ENCODE results near the gene PAK6.

PAK6 gene

GRCh38 chr15:40287505-40287904 is 48.6 kb downstream of the PAK6 start:
- no peak overlapping the region for H3K4me3 ChIP-seq (ENCODE audit: low read depth, low read length)
- in situ Hi-C loops (cut with HindIII; ENCODE audit: low sequenced_read_pairs), result no loop called here
- DNase-seq (ENCODE audit: low read depth), result no peak
- TF ChIP-seq, protein P1, sequence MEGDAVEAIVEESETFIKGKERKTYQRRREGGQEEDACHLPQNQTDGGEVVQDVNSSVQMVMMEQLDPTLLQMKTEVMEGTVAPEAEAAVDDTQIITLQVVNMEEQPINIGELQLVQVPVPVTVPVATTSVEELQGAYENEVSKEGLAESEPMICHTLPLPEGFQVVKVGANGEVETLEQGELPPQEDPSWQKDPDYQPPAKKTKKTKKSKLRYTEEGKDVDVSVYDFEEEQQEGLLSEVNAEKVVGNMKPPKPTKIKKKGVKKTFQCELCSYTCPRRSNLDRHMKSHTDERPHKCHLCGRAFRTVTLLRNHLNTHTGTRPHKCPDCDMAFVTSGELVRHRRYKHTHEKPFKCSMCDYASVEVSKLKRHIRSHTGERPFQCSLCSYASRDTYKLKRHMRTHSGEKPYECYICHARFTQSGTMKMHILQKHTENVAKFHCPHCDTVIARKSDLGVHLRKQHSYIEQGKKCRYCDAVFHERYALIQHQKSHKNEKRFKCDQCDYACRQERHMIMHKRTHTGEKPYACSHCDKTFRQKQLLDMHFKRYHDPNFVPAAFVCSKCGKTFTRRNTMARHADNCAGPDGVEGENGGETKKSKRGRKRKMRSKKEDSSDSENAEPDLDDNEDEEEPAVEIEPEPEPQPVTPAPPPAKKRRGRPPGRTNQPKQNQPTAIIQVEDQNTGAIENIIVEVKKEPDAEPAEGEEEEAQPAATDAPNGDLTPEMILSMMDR (IDR thresholded peaks at IDR 0.05; ENCODE audit: low read depth, low read length, missing control alignments), result no peak

DNA sequence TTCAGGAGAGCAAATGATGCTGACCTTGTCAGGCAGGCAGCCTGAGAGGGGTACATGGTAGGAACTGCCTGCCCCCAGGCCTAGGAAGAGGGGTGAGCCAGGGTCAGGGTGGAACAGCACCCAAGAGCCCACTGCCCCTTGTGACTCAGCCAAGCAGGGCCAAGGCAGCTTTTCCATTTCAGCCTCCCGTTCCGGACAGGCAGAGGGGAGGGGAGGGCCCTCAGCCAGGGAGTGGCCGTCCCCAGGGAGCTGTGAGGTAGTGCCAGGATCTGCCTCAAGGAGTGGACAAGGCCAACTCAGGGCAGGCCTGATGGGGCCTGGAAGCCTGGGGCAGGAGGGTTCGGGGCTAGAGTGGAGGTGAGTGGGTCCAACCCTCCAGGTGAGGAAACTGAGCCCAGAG is 49.1 kb downstream of the PAK6 start:
- H3K4me3 ChIP-seq (ENCODE audit: low read depth, low read length), result no peak overlapping the region
- in situ Hi-C loops (cut with HindIII; ENCODE audit: low sequenced_read_pairs), result no loop called here
- TF ChIP-seq, protein P1 (IDR thresholded peaks at IDR 0.05; ENCODE audit: low read depth, low read length, missing control alignments), result no peak
- DNase-seq (ENCODE audit: low read depth), result no peak

- no peak overlapping the region for H3K4me3 ChIP-seq (ENCODE audit: low read depth, low read length)
- TF ChIP-seq, protein P1 (IDR thresholded peaks at IDR 0.05; ENCODE audit: low read depth, low read length, missing control alignments), result no peak
- in situ Hi-C loops (cut with HindIII; ENCODE audit: low sequenced_read_pairs), result no loop called here
- no peak for DNase-seq (ENCODE audit: low read depth)
Observed at GRCh38 chr15:40289140-40289775, 50.4 kb downstream of the PAK6 start.

DNA sequence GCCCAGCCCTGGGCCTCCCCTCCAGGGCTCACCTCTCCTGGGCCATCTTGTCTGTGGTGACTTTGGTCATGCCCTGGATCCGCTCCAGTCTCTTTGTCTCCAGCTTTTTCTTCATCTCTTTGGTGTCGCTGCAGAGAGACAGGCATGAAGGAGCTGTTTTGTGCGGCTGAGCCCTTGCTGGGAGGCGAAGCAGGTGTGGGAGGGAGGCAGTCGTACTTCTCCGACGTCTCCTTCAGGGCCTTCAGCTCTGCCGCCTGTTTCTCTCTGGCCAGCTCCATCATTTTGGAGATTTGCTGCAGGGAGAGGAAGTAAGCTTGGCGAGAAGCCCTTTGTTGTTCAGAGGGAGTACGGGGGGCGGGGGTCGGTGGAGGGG is 51.7 kb downstream of the PAK6 start:
- TF ChIP-seq, protein P1 (IDR thresholded peaks at IDR 0.05; ENCODE audit: low read depth, low read length, missing control alignments), result no peak
- in situ Hi-C loops (cut with HindIII; ENCODE audit: low sequenced_read_pairs), result no loop called here

GRCh38 chr15:40290918-40291574 is 52.2 kb downstream of the PAK6 start:
- TF ChIP-seq, protein P1 (IDR thresholded peaks at IDR 0.05; ENCODE audit: low read depth, low read length, missing control alignments), result no peak
- peak overlapping the region; percentile 34 for H3K4me3 ChIP-seq (ENCODE audit: low read depth, low read length)
- in situ Hi-C loops (cut with HindIII; ENCODE audit: low sequenced_read_pairs), result no loop called here
- no peak for DNase-seq (ENCODE audit: low read depth)

More for the DNA sequence above, 51.7 kb downstream of the PAK6 start:
- no peak for DNase-seq (ENCODE audit: low read depth)
- H3K4me3 ChIP-seq (ENCODE audit: low read depth, low read length), result no peak overlapping the region

DNA sequence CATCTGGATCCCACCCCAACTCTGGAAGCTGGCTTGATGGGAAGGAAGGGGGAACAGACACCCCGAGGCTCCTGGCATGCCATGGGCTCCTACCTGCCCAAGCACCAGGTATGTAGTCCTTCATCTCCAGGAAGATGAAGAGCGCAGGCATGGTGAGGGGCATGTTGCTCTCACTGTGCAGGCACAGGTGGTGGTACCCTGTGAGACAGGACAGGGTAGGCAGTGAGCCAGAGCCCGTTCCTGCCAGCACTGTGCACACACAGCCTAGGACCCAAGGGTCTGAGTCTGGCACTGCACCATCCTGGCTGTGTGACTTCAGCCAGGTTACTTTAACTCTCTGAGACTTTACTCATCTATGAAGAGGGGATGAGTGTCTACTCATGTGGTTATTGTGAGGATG is 53.4 kb downstream of the PAK6 start:
- H3K4me3 ChIP-seq (ENCODE audit: low read depth, low read length), result no peak overlapping the region
- DNase-seq (ENCODE audit: low read depth), result no peak
- TF ChIP-seq, protein P1 (IDR thresholded peaks at IDR 0.05; ENCODE audit: low read depth, low read length, missing control alignments), result no peak
- in situ Hi-C loops (cut with HindIII; ENCODE audit: low sequenced_read_pairs), result no loop called here
